WTC11 (cell line): ENCODE results near the gene WHAMM. TPM values are rescaled to one million over a fixed set of nuclear protein-coding genes. Genes with fewer than 3 reads are reported as not detected.

Source experiments
- ATAC-seq: fragments of 200-7000 bp; cut with Tn5 transposase; 2 replicates; pipeline ENCODE4 v1.10.0; 2021; ENCODE audit warnings: mild to moderate bottlenecking, moderate library complexity
- CTCF ChIA-PET: fragments of 300-600 bp; sonication (Branson Sonifier 250); formaldehyde crosslinking; loops from one replicate; lab custom pipeline; 2021; ENCODE audit warnings: antibody characterized with exemption; lab: Charles Lee
- POLR2A ChIA-PET: fragments of 350-600 bp; sonication (Branson Sonifier 250); formaldehyde crosslinking; loops from one replicate; lab custom pipeline; 2021; ENCODE audit warnings: antibody characterized with exemption; lab: Charles Lee
- DNase-seq: peaks from one replicate; pipeline ENCODE4 v3.0.0; 2021; ENCODE audit warnings: low spot score
- H3K27ac Mint-ChIP-seq: 2 replicates; pipeline ENCODE4 v1.8.0; 2021; ENCODE audit warnings: mixed read lengths
- H3K27me3 Mint-ChIP-seq: 2 replicates; pipeline ENCODE4 v1.8.0; 2021; ENCODE audit warnings: low read depth, mild to moderate bottlenecking, moderate library complexity, mixed read lengths
- H3K36me3 Mint-ChIP-seq: 2 replicates; pipeline ENCODE4 v1.8.0; 2021; ENCODE audit warnings: mixed read lengths
- H3K4me1 Mint-ChIP-seq: 2 replicates; pipeline ENCODE4 v1.8.0; 2022; ENCODE audit warnings: mixed read lengths
- H3K4me3 Mint-ChIP-seq: 2 replicates; pipeline ENCODE4 v1.8.0; 2021; ENCODE audit warnings: mild to moderate bottlenecking, moderate library complexity, mixed read lengths
- H3K9me3 Mint-ChIP-seq: 2 replicates; pipeline ENCODE4 v1.8.0; 2021; ENCODE audit warnings: mixed read lengths
- CBFB ChIP-seq: sonication (generic); formaldehyde crosslinking; IDR thresholded peaks from 2 replicates; pipeline ENCODE4 v1.8.1; 2022; ENCODE audit warnings: mild to moderate bottlenecking, low read depth, missing genetic modification reagents
- CREB1 ChIP-seq: sonication (generic); formaldehyde crosslinking; IDR thresholded peaks from 2 replicates; pipeline ENCODE4 v1.8.0; 2023; ENCODE audit warnings: mild to moderate bottlenecking, missing genetic modification reagents
- CREM ChIP-seq: sonication (generic); formaldehyde crosslinking; IDR thresholded peaks from 2 replicates; pipeline ENCODE4 v1.8.1; 2022; ENCODE audit warnings: mild to moderate bottlenecking, missing genetic modification reagents, moderate library complexity
- ETV6 ChIP-seq: sonication (generic); formaldehyde crosslinking; IDR thresholded peaks from 2 replicates; pipeline ENCODE4 v1.8.1; 2022; ENCODE audit warnings: mild to moderate bottlenecking, missing genetic modification reagents
- FOXP4 ChIP-seq: sonication (generic); formaldehyde crosslinking; IDR thresholded peaks from 2 replicates; pipeline ENCODE4 v1.8.0; 2022; ENCODE audit warnings: mild to moderate bottlenecking, missing genetic modification reagents
- HMGA2 ChIP-seq: fragments of 250-450 bp; sonication (Bioruptor Pico); IDR thresholded peaks from 2 replicates; pipeline ENCODE4 v1.4.0; 2021; ENCODE audit warnings: mild to moderate bottlenecking, moderate library complexity
- IRF1 ChIP-seq: sonication (generic); formaldehyde crosslinking; IDR thresholded peaks from 2 replicates; pipeline ENCODE4 v1.8.0; 2023; ENCODE audit warnings: missing genetic modification reagents
- JUN ChIP-seq: sonication (generic); formaldehyde crosslinking; IDR thresholded peaks from 2 replicates; pipeline ENCODE4 v1.8.0; 2023; ENCODE audit warnings: mild to moderate bottlenecking, missing genetic modification reagents
- NFE2L1 ChIP-seq: sonication (generic); formaldehyde crosslinking; IDR thresholded peaks from 2 replicates; pipeline ENCODE4 v1.8.1; 2023; ENCODE audit warnings: missing genetic modification reagents
- NR2C2 ChIP-seq: sonication (generic); formaldehyde crosslinking; IDR thresholded peaks from 2 replicates; pipeline ENCODE4 v1.8.0; 2022; ENCODE audit warnings: mild to moderate bottlenecking, missing genetic modification reagents
- PRDM15 ChIP-seq: sonication (generic); formaldehyde crosslinking; IDR thresholded peaks from 2 replicates; pipeline ENCODE4 v1.8.0; 2022; ENCODE audit warnings: missing genetic modification reagents
- PRRX2 ChIP-seq: fragments of 250-450 bp; sonication (Bioruptor Pico); IDR thresholded peaks from 2 replicates; pipeline ENCODE4 v1.8.0; 2021; ENCODE audit warnings: mild to moderate bottlenecking
- TEAD1 ChIP-seq: sonication (generic); formaldehyde crosslinking; IDR thresholded peaks from 2 replicates; pipeline ENCODE4 v1.8.0; 2022; ENCODE audit warnings: mild to moderate bottlenecking, missing genetic modification reagents
- ZNF121 ChIP-seq: sonication (generic); formaldehyde crosslinking; IDR thresholded peaks from 2 replicates; pipeline ENCODE4 v1.8.0; 2023; ENCODE audit warnings: missing genetic modification reagents
- ZNF219 ChIP-seq: sonication (generic); formaldehyde crosslinking; IDR thresholded peaks from 2 replicates; pipeline ENCODE4 v1.8.0; 2023; ENCODE audit warnings: missing genetic modification reagents, mild to moderate bottlenecking, borderline replicate concordance
- total RNA-seq: library from RNA; stranded (reverse); gene quantifications from 3 replicates; pipeline ENCODE4 v1.2.3, GENCODE V29; 2021

WHAMM gene
- total RNA-seq, 1 experiment from 2014 or later, result 3.2 TPM

GRCh38 chr15:82877825-82878224 lies 68.4 kb downstream of the WHAMM start:
- CTCF ChIA-PET, result interaction anchor here (0.6 kb wide), 1 partner anchor 277 kb away, joined by 5 read pairs; no protein-coding TSS in a partner anchor
- H3K4me3 Mint-ChIP-seq, result no peak overlapping the region
- POLR2A ChIA-PET, result no interaction called here
- no peak for TF ChIP-seq ZNF219 (CRISPR knock-in tag)
- TF ChIP-seq JUN (CRISPR knock-in tag), result no peak
- TF ChIP-seq TEAD1, result no peak
- no peak for TF ChIP-seq PRRX2
- no peak for TF ChIP-seq CREM
- TF ChIP-seq NR2C2 (CRISPR knock-in tag), result no peak
- H3K27me3 Mint-ChIP-seq, result no peaks in the 10 kb centered on the region
- DNase-seq (no peak), ATAC-seq (no peak)
- no peaks in the 10 kb centered on the region for H3K9me3 Mint-ChIP-seq
- no peaks in the 10 kb centered on the region for H3K36me3 Mint-ChIP-seq
- no peaks in the 10 kb centered on the region for H3K4me1 Mint-ChIP-seq
- no peak overlapping the region for H3K27ac Mint-ChIP-seq

GRCh38 chr15:82878325-82878724 lies 68.9 kb downstream of the WHAMM start:
- TF ChIP-seq ZNF121 (0 out of 2 replicates have a peak, but pooled peaks have one; percentile 39), HMGA2 (no peak)
- no peak for ATAC-seq
- Mint-ChIP-seq H3K9me3 (no peaks in the 10 kb centered on the region), H3K36me3 (no peaks in the 10 kb centered on the region), H3K4me3 (no peak overlapping the region), H3K27ac (no peak overlapping the region), H3K4me1 (no peaks in the 10 kb centered on the region), H3K27me3 (no peaks in the 10 kb centered on the region)
- POLR2A ChIA-PET, result no interaction called here
- DNase-seq, result no peak
- CTCF ChIA-PET, result interaction anchor here (0.6 kb wide), 1 partner anchor 277 kb away, joined by 5 read pairs; no protein-coding TSS in a partner anchor

GRCh38 chr15:82880704-82881103 lies 71.3 kb downstream of the WHAMM start:
- POLR2A ChIA-PET, result interaction anchor here (0.7 kb wide), 1 partner anchor 9 kb away, joined by 3 read pairs; no protein-coding TSS in a partner anchor

More at GRCh38 chr15:82880704-82881103, 71.3 kb downstream of the WHAMM start:
- Mint-ChIP-seq H3K4me3 (no peak overlapping the region), H3K27me3 (no peaks in the 10 kb centered on the region), H3K4me1 (no peaks in the 10 kb centered on the region)
- CTCF ChIA-PET, result interaction anchor here (1.3 kb wide), 1 partner anchor 31 kb away, joined by 5 read pairs; no protein-coding TSS in a partner anchor
- TF ChIP-seq NR2C2 (CRISPR knock-in tag) (no peak), IRF1 (CRISPR knock-in tag) (no peak), FOXP4 (no peak), CREB1 (CRISPR knock-in tag) (no peak), ETV6 (CRISPR knock-in tag) (no peak), PRDM15 (CRISPR knock-in tag) (no peak), CBFB (no peak), NFE2L1 (CRISPR knock-in tag) (no peak), ZNF121 (no peak)
- TF ChIP-seq, all 79 proteins: peak for 0
- ATAC-seq (no peak), DNase-seq (no peak)
- Mint-ChIP-seq H3K36me3 (no peaks in the 10 kb centered on the region), H3K9me3 (no peaks in the 10 kb centered on the region), H3K27ac (no peak overlapping the region)
